Loucy (cell line): ENCODE measurements around the gene ACADSB.
A peak's percentile ranks its signal among the peaks of the same experiment; 100 is the strongest.

Source experiments
- H2AFZ ChIP-seq: fragments of 200-600 bp; sonication (generic); 2 replicates; pipeline ENCODE4 v1.6.0; 2016; ENCODE audit warnings: antibody characterized with exemption, mild to moderate bottlenecking, low read length, moderate library complexity
- H3F3A ChIP-seq: fragments of 200-600 bp; 2 replicates; pipeline ENCODE4 v1.6.0; 2016; ENCODE audit warnings: antibody characterized with exemption, low read depth, mild to moderate bottlenecking
- H3K27me3 ChIP-seq: fragments of 200-600 bp; sonication (generic); 2 replicates; pipeline ENCODE4 v1.6.1; 2014; ENCODE audit warnings: low read length, mild to moderate bottlenecking; ENCODE audit not compliant: insufficient read depth, poor library complexity, severe bottlenecking
- H3K36me3 ChIP-seq: fragments of 200-600 bp; sonication (generic); 2 replicates; pipeline ENCODE4 v1.6.1; 2016; ENCODE audit warnings: low read length; ENCODE audit not compliant: insufficient read depth
- H3K4me1 ChIP-seq: fragments of 200-600 bp; sonication (generic); 2 replicates; pipeline ENCODE4 v1.5.1; 2014; ENCODE audit warnings: low read length, mild to moderate bottlenecking; ENCODE audit not compliant: insufficient read depth, poor library complexity, severe bottlenecking
- H3K4me2 ChIP-seq: fragments of 200-600 bp; sonication (generic); 2 replicates; pipeline ENCODE4 v1.6.0; 2014; ENCODE audit warnings: antibody characterized with exemption, low read length, low read depth, mild to moderate bottlenecking; ENCODE audit not compliant: poor library complexity, severe bottlenecking
- H3K4me3 ChIP-seq: fragments of 200-600 bp; sonication (generic); 2 replicates; pipeline ENCODE4 v1.5.1; 2014; ENCODE audit warnings: low read length, mild to moderate bottlenecking, mixed read lengths; ENCODE audit not compliant: poor library complexity, severe bottlenecking
- H3K79me2 ChIP-seq: fragments of 200-600 bp; sonication (generic); 2 replicates; pipeline ENCODE4 v1.6.1; 2014; ENCODE audit warnings: low read length; ENCODE audit not compliant: insufficient read depth
- H3K9ac ChIP-seq: fragments of 200-600 bp; sonication (generic); 2 replicates; pipeline ENCODE4 v1.6.0; 2014; ENCODE audit warnings: mild to moderate bottlenecking, low read depth, low read length, moderate library complexity; ENCODE audit not compliant: poor library complexity, severe bottlenecking
- H3K9me2 ChIP-seq: fragments of 200-600 bp; sonication (generic); replicated peaks from 2 replicates; pipeline ENCODE4 v1.6.1; 2016; ENCODE audit warnings: low read depth, low read length, mixed read lengths
- H3K9me3 ChIP-seq: fragments of 200-600 bp; sonication (generic); 2 replicates; pipeline ENCODE4 v1.6.1; 2014; ENCODE audit warnings: mild to moderate bottlenecking, antibody characterized with exemption, low read length, low read depth; ENCODE audit not compliant: insufficient read depth
- H4K20me1 ChIP-seq: fragments of 200-600 bp; sonication (generic); 2 replicates; pipeline ENCODE4 v1.6.0; 2014; ENCODE audit warnings: antibody characterized with exemption, low read length, mild to moderate bottlenecking; ENCODE audit not compliant: insufficient read depth, poor library complexity, severe bottlenecking
- EZH2phosphoT487 ChIP-seq: fragments of 200-600 bp; IDR thresholded peaks from 2 replicates; pipeline ENCODE4 v1.6.1; 2018; ENCODE audit warnings: antibody characterized with exemption, mild to moderate bottlenecking, moderate library complexity, borderline replicate concordance
- TF ChIP-seq, protein P1 (sequence below): fragments of 200-600 bp; sonication (generic); conservative IDR thresholded peaks from 2 replicates; pipeline ENCODE4 v1.5.1; 2014; ENCODE audit warnings: mild to moderate bottlenecking, antibody characterized with exemption, low read length

The ACADSB gene

DNA sequence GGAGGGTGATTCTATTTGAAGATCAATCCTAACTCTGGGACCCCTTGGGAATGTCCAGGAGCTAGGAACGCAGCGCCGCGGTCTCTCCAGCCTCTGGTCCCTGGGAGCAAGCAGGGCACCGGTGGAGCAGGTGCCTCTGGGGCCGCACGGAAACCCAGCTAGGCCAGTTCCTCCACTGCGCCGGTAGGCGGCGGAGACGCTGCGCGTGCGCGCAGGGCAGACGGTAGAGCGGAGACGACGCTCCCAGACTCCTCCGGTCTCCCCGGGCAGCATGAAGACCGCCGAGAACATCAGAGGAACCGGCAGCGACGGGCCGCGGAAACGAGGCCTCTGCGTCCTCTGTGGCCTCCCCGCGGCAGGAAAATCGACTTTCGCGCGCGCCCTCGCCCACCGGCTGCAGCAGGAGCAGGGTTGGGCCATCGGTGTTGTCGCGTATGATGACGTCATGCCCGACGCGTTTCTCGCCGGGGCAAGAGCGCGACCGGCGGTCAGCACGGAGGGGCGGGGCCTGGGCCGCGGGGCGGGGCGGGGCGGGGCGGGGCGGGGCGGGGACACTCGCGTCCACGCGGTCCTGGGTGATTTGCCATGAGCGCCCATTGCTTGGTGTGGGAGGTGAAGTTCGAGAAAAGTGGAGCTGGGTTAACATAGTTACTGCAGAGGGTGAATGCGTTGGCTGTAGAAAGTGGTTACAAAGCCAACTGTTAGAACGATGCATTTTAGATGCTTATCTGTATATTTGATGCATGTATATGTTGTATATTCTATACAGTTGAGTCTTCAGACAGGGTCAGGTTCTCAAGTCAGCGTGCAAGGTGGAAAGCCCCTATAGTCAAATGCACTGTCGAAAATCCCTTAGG is 28.4 kb upstream of the ACADSB start, which contains the start of gene PSTK:
TSS of gene PSTK (plus strand) at position 193 of the 857 bp plus-strand sequence. CDS start at position 272, 79 bp downstream.
- Histone ChIP-seq H3K4me2 (peak within 1 kb of the TSS; percentile 94), H3K36me3 (peaks cover 3% of the 10 kb centered on the region; the same call in 1 of the 2 replicates), H3K4me3 (peak within 1 kb of the TSS; percentile 78), H3K9me3 (no peaks in the 10 kb centered on the region), H3K79me2 (no peaks in the 10 kb centered on the region), H3F3A (no peaks in the 10 kb centered on the region), H3K27me3 (no peaks in the 10 kb centered on the region), H4K20me1 (no peaks in the 10 kb centered on the region), H3K9me2 (no peaks in the 10 kb centered on the region), H3K9ac (peak within 1 kb of the TSS; percentile 85), H3K4me1 (peaks cover 17% of the 10 kb centered on the region), H2AFZ (peak within 1 kb of the TSS; percentile 93)
- no peak for TF ChIP-seq EZH2phosphoT487
- TF ChIP-seq, protein P1, sequence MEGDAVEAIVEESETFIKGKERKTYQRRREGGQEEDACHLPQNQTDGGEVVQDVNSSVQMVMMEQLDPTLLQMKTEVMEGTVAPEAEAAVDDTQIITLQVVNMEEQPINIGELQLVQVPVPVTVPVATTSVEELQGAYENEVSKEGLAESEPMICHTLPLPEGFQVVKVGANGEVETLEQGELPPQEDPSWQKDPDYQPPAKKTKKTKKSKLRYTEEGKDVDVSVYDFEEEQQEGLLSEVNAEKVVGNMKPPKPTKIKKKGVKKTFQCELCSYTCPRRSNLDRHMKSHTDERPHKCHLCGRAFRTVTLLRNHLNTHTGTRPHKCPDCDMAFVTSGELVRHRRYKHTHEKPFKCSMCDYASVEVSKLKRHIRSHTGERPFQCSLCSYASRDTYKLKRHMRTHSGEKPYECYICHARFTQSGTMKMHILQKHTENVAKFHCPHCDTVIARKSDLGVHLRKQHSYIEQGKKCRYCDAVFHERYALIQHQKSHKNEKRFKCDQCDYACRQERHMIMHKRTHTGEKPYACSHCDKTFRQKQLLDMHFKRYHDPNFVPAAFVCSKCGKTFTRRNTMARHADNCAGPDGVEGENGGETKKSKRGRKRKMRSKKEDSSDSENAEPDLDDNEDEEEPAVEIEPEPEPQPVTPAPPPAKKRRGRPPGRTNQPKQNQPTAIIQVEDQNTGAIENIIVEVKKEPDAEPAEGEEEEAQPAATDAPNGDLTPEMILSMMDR = peak; percentile 70

- Histone ChIP-seq H3K79me2 (no peaks in the 10 kb centered on the region), H3K4me1 (peaks cover 17% of the 10 kb centered on the region), H3K4me2 (peak overlapping the region; percentile 89), H3K9me2 (no peaks in the 10 kb centered on the region), H3K9ac (peak overlapping the region; percentile 85), H4K20me1 (no peaks in the 10 kb centered on the region), H3K4me3 (peak overlapping the region; percentile 78), H3F3A (no peaks in the 10 kb centered on the region), H2AFZ (peak overlapping the region; percentile 71), H3K27me3 (no peaks in the 10 kb centered on the region), H3K9me3 (no peaks in the 10 kb centered on the region), H3K36me3 (peaks cover 3% of the 10 kb centered on the region; the same call in 1 of the 2 replicates)
- no peak for TF ChIP-seq EZH2phosphoT487
- TF ChIP-seq, protein P1 = peak; percentile 55
These were observed 27.7 kb upstream of the ACADSB start for GRCh38 chr10:122981066-122981464.

- H3K36me3 ChIP-seq = peaks cover 3% of the 10 kb centered on the region; the same call in 1 of the 2 replicates
- no peaks in the 10 kb centered on the region for H3F3A ChIP-seq
- TF ChIP-seq, protein P1 = no peak
- no peak for TF ChIP-seq EZH2phosphoT487
These were observed 24.9 kb upstream of the ACADSB start for GRCh38 chr10:122983898-122984297.

More at GRCh38 chr10:122983898-122984297, 24.9 kb upstream of the ACADSB start:
- Histone ChIP-seq H3K27me3 (no peaks in the 10 kb centered on the region), H4K20me1 (no peaks in the 10 kb centered on the region), H3K4me1 (peaks cover 17% of the 10 kb centered on the region), H3K79me2 (no peaks in the 10 kb centered on the region), H2AFZ (no peak overlapping the region), H3K4me3 (no peak overlapping the region), H3K9me3 (no peaks in the 10 kb centered on the region), H3K9ac (no peak overlapping the region), H3K4me2 (no peak overlapping the region), H3K9me2 (no peaks in the 10 kb centered on the region)
